Measurements from ENCODE around the gene CNP.

Gene CNP

DNA sequence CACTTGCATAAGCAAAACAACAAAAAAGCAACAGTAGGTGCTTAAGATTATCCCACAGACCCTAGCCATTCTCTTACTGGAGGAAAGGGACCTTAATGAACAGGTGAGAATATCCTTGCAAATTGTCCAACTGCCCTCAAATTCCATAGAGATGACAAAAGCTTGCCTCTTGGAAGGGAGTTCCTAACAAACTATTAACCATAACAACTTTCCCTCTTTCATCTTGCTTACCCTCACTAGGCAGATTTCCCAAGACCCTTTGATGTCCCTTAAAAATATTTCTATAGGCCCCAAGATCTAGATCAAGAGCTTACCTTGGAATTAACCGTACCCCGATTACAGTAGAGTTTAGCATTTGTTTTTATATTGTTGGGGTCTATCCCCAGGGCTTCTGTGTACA lies 21.8 kb downstream of the CNP start:
- DNase-seq (ENCODE audit: low spot score): no peak
- TF ChIP-seq, protein P1, sequence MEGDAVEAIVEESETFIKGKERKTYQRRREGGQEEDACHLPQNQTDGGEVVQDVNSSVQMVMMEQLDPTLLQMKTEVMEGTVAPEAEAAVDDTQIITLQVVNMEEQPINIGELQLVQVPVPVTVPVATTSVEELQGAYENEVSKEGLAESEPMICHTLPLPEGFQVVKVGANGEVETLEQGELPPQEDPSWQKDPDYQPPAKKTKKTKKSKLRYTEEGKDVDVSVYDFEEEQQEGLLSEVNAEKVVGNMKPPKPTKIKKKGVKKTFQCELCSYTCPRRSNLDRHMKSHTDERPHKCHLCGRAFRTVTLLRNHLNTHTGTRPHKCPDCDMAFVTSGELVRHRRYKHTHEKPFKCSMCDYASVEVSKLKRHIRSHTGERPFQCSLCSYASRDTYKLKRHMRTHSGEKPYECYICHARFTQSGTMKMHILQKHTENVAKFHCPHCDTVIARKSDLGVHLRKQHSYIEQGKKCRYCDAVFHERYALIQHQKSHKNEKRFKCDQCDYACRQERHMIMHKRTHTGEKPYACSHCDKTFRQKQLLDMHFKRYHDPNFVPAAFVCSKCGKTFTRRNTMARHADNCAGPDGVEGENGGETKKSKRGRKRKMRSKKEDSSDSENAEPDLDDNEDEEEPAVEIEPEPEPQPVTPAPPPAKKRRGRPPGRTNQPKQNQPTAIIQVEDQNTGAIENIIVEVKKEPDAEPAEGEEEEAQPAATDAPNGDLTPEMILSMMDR (IDR thresholded peaks at IDR 0.05; ENCODE audit: extremely low read depth, insufficient read depth, missing control alignments): no peak
- in situ Hi-C loops (cut with MboI; ENCODE audit: low pct_unique_long_range_greater_than_20kb, low sequenced_read_pairs, unreplicated experiment): no loop called here

GRCh38 chr17:41989702-41990419 lies 23.3 kb downstream of the CNP start:
- DNase-seq (ENCODE audit: low spot score): no peak
- in situ Hi-C loops (cut with MboI; ENCODE audit: low pct_unique_long_range_greater_than_20kb, low sequenced_read_pairs, unreplicated experiment): no loop called here
- TF ChIP-seq, protein P1 (IDR thresholded peaks at IDR 0.05; ENCODE audit: extremely low read depth, insufficient read depth, missing control alignments): no peak

DNA sequence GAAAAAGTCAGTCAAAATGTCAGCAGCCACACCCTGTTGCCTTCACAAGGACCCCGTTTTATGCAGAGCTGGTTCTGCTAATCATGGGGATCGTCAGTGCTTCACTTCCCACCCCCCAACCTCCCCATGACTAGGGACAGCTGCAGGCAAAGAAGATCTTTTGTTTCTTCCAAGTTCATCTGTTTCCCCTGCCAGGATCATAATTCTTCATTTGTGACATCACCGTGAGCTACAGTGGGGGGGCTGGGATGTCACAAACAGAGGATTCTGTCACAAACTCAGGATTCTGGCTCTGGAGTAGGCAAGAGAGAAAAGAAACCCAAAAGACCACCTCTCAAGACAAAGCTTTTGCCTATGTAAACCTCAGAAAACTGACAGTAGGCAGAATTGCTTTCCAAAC lies 26.0 kb downstream of the CNP start:
- TF ChIP-seq, protein P1 (IDR thresholded peaks at IDR 0.05; ENCODE audit: extremely low read depth, insufficient read depth, missing control alignments): no peak
- no peak for DNase-seq (ENCODE audit: low spot score)
- in situ Hi-C loops (cut with MboI; ENCODE audit: low pct_unique_long_range_greater_than_20kb, low sequenced_read_pairs, unreplicated experiment): no loop called here

DNA sequence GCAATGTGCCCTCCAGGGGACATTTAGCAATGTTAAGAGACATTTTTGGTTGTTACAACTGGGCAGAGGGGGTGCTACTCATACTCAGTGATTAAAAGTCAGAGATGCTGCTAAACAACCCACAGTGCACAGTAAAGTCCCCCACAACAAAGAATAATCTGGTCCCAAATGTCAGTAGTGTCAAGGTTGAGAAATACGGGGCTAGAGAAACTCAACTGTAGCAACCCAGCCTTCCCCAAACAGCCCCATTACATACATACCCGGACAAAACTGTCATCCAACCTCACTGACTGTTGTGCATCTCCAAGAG lies 30.2 kb downstream of the CNP start:
- in situ Hi-C loops (cut with MboI; ENCODE audit: low pct_unique_long_range_greater_than_20kb, low sequenced_read_pairs, unreplicated experiment): no loop called here
- TF ChIP-seq, protein P1 (IDR thresholded peaks at IDR 0.05; ENCODE audit: extremely low read depth, insufficient read depth, missing control alignments): no peak
- DNase-seq (ENCODE audit: low spot score): no peak

GRCh38 chr17:41998497-41998896 lies 31.9 kb downstream of the CNP start:
- in situ Hi-C loops (cut with MboI; ENCODE audit: low pct_unique_long_range_greater_than_20kb, low sequenced_read_pairs, unreplicated experiment): no loop called here
- TF ChIP-seq, protein P1 (IDR thresholded peaks at IDR 0.05; ENCODE audit: extremely low read depth, insufficient read depth, missing control alignments): no peak
- no peak for DNase-seq (ENCODE audit: low spot score)

- TF ChIP-seq, protein P1 (IDR thresholded peaks at IDR 0.05; ENCODE audit: extremely low read depth, insufficient read depth, missing control alignments): no peak
- no peak for DNase-seq (ENCODE audit: low spot score)
- in situ Hi-C loops (cut with MboI; ENCODE audit: low pct_unique_long_range_greater_than_20kb, low sequenced_read_pairs, unreplicated experiment): no loop called here
These were observed 34.0 kb downstream of the CNP start for GRCh38 chr17:42000413-42001133.
